H1 (cell line): ENCODE measurements around the gene SKAP1. TPM values are rescaled to one million over a fixed set of nuclear protein-coding genes. Genes with fewer than 3 reads are reported as not detected.

Experiments used
- CTCF ChIA-PET: fragments of 300-600 bp; sonication (Branson Sonifier 250); formaldehyde crosslinking; loops from one replicate; lab custom pipeline; 2021; ENCODE audit not compliant: partially characterized antibody; lab: Charles Lee
- POLR2A ChIA-PET: fragments of 300-600 bp; sonication (Branson Sonifier 250); formaldehyde crosslinking; loops from one replicate; lab custom pipeline; 2021; ENCODE audit warnings: inconsistent platforms; ENCODE audit not compliant: partially characterized antibody; lab: Charles Lee
- DNase-seq, 2 experiments: peaks; one replicate each; pipeline versions ENCODE4 v3.0.0 to v3.0.0-alpha.2; 2010 to 2022; ENCODE audit warnings: low spot score in 2 of 2, low read depth in 1 of 2, mixed read lengths in 1 of 2
- FAIRE-seq: peaks from 2 replicates; lab custom pipeline; 2011; peaks lifted over from hg19 to GRCh38; lab: Jason Lieb, UNC
- H2AFZ ChIP-seq: 2 replicates; pipeline ENCODE4 v1.8.1; 2012; ENCODE audit warnings: low read length, inconsistent platforms
- H2AK5ac ChIP-seq: 2 replicates; pipeline ENCODE4 v1.6.1; 2013; ENCODE audit warnings: low read depth, low read length
- H2BK120ac ChIP-seq: replicated peaks from 2 replicates; pipeline ENCODE3; 2013; ENCODE audit warnings: low read depth, low read length, inconsistent platforms
- H2BK12ac ChIP-seq: 2 replicates; pipeline ENCODE4 v1.6.1; 2013; ENCODE audit warnings: low read depth, low read length
- H2BK15ac ChIP-seq: 2 replicates; pipeline ENCODE4 v1.6.1; 2013; ENCODE audit warnings: low read length
- H2BK20ac ChIP-seq: 2 replicates; pipeline ENCODE4 v1.6.1; 2013; ENCODE audit warnings: low read length
- H2BK5ac ChIP-seq: 2 replicates; pipeline ENCODE4 v1.6.1; 2013; ENCODE audit warnings: low read depth, low read length
- H3K14ac ChIP-seq: 2 replicates; pipeline ENCODE4 v1.6.1; 2013; ENCODE audit warnings: inconsistent platforms; ENCODE audit not compliant: insufficient read length
- H3K18ac ChIP-seq: 2 replicates; pipeline ENCODE4 v1.6.1; 2013; ENCODE audit warnings: low read length; ENCODE audit errors: extremely low read depth
- H3K23ac ChIP-seq: 2 replicates; pipeline ENCODE4 v1.6.1; 2013; ENCODE audit warnings: inconsistent platforms; ENCODE audit not compliant: insufficient read length
- H3K23me2 ChIP-seq: 2 replicates; pipeline ENCODE4 v1.6.1; 2013; ENCODE audit warnings: low read depth, low read length
- H3K27ac ChIP-seq: 2 replicates; pipeline ENCODE4 v1.6.1; 2011; ENCODE audit warnings: low read depth, low read length, inconsistent platforms
- H3K27me3 ChIP-seq, 4 experiments: replicated peaks in 1 of 4; 1 replicate in 1 of 4; 2 replicates in 3 of 4; pipeline versions ENCODE4 v1.6.1 to v1.8.1; 2011 to 2013; ENCODE audit warnings: low read length in 3 of 4, mild to moderate bottlenecking in 3 of 4, inconsistent platforms in 2 of 4, mixed read lengths in 2 of 4, moderate library complexity in 1 of 4; ENCODE audit not compliant: control insufficient read depth in 3 of 4, insufficient read depth in 3 of 4; ENCODE audit errors: extremely low read depth in 1 of 4
- H3K36me3 ChIP-seq, 4 experiments: 2 replicates each; pipeline versions ENCODE4 v1.6.1 to v1.8.1; 2011 to 2013; ENCODE audit warnings: mild to moderate bottlenecking in 4 of 4, low read length in 3 of 4, moderate library complexity in 2 of 4, control low read depth in 1 of 4, inconsistent platforms in 1 of 4; ENCODE audit not compliant: insufficient read depth in 4 of 4, control insufficient read depth in 2 of 4
- H3K4ac ChIP-seq: replicated peaks from 2 replicates; pipeline ENCODE3; 2013; ENCODE audit warnings: low read length, low read depth, mixed read lengths, inconsistent platforms; ENCODE audit not compliant: insufficient read length
- H3K4me1 ChIP-seq, 4 experiments: replicated peaks in 1 of 4; 1 replicate in 1 of 4; 2 replicates in 3 of 4; pipeline versions ENCODE4 v1.6.1 to v1.8.1; 2011 to 2013; ENCODE audit warnings: low read length in 3 of 4, inconsistent platforms in 2 of 4, mixed read lengths in 1 of 4; ENCODE audit not compliant: insufficient read depth in 4 of 4, control insufficient read depth in 3 of 4
- H3K4me2 ChIP-seq, 2 experiments: 2 replicates each; pipeline versions ENCODE4 v1.6.1 to v1.8.1; 2011 to 2013; ENCODE audit warnings: low read depth in 2 of 2, low read length in 2 of 2, control low read depth in 1 of 2, inconsistent platforms in 1 of 2, mild to moderate bottlenecking in 1 of 2; ENCODE audit not compliant: insufficient read depth in 1 of 2
- H3K4me3 ChIP-seq, 4 experiments: fragments of 200-600, 300-600 bp in 1 of 4; sonication (generic), shearing (Covaris generic), sonication (Bioruptor Twin) in 1 of 4; 2 replicates each; pipeline versions ENCODE4 v1.5.1 to v1.8.1; 2011 to 2016; ENCODE audit warnings: low read length in 4 of 4, low read depth in 3 of 4, control low read depth in 2 of 4, inconsistent platforms in 2 of 4, mild to moderate bottlenecking in 2 of 4, mixed read lengths in 1 of 4, moderate library complexity in 1 of 4; ENCODE audit not compliant: insufficient read depth in 2 of 4; ENCODE audit errors: extremely low read depth in 1 of 4
- H3K56ac ChIP-seq: replicated peaks from 2 replicates; pipeline ENCODE3; 2013; ENCODE audit warnings: low read depth, mild to moderate bottlenecking, mixed read lengths, low read length, inconsistent platforms; ENCODE audit not compliant: insufficient read length
- H3K79me1 ChIP-seq: 2 replicates; pipeline ENCODE4 v1.6.1; 2013; ENCODE audit warnings: low read depth, low read length, control low read depth
- H3K79me2 ChIP-seq, 2 experiments: 2 replicates each; pipeline versions ENCODE4 v1.6.1 to v1.8.1; 2012 to 2013; ENCODE audit warnings: low read length in 2 of 2, mild to moderate bottlenecking in 2 of 2, inconsistent platforms in 1 of 2; ENCODE audit not compliant: insufficient read depth in 2 of 2, control insufficient read depth in 1 of 2
- H3K9ac ChIP-seq, 4 experiments: replicated peaks in 1 of 4; 1 replicate in 1 of 4; 2 replicates in 3 of 4; pipeline versions ENCODE4 v1.6.1 to v1.8.1; 2011 to 2013; ENCODE audit warnings: low read depth in 3 of 4, low read length in 3 of 4, control low read depth in 2 of 4, mild to moderate bottlenecking in 2 of 4, moderate library complexity in 2 of 4, inconsistent platforms in 1 of 4; ENCODE audit errors: extremely low read depth in 1 of 4
- H3K9me3 ChIP-seq, 2 experiments: 2 replicates each; pipeline versions ENCODE4 v1.6.1 to v1.8.1; 2012 to 2013; ENCODE audit warnings: mild to moderate bottlenecking in 2 of 2, moderate library complexity in 2 of 2, control low read depth in 1 of 2, inconsistent platforms in 1 of 2, low read depth in 1 of 2, low read length in 1 of 2, mixed read lengths in 1 of 2; ENCODE audit not compliant: insufficient read depth in 2 of 2
- H4K20me1 ChIP-seq, 2 experiments: replicated peaks in 1 of 2; 2 replicates each; pipeline versions ENCODE3 to v1.8.1; 2011 to 2013; ENCODE audit warnings: inconsistent platforms in 2 of 2, low read length in 2 of 2, mild to moderate bottlenecking in 1 of 2; ENCODE audit not compliant: insufficient read depth in 2 of 2, control insufficient read depth in 1 of 2
- H4K5ac ChIP-seq: 2 replicates; pipeline ENCODE4 v1.6.1; 2013; ENCODE audit warnings: low read length, low read depth, mixed read lengths, inconsistent platforms; ENCODE audit not compliant: insufficient read length
- H4K8ac ChIP-seq: 2 replicates; pipeline ENCODE4 v1.8.0; 2013; ENCODE audit warnings: mild to moderate bottlenecking, moderate library complexity, low read length, inconsistent platforms; ENCODE audit not compliant: insufficient read depth; ENCODE audit errors: extremely low read depth
- H4K91ac ChIP-seq: replicated peaks from 2 replicates; pipeline ENCODE3; 2013; ENCODE audit warnings: low read length, mixed read lengths, inconsistent platforms; ENCODE audit not compliant: insufficient read length
- CREB1 ChIP-seq: IDR thresholded peaks from 2 replicates; pipeline ENCODE4 v1.6.1; 2012; ENCODE audit warnings: inconsistent platforms
- KDM1A ChIP-seq: fragments of 200-600, 300-600 bp; sonication (generic); IDR thresholded peaks from 2 replicates; pipeline ENCODE4 v1.7.1; 2016; ENCODE audit warnings: mild to moderate bottlenecking, low read length, borderline replicate concordance
- SP4 ChIP-seq: IDR thresholded peaks from 2 replicates; pipeline ENCODE4 v1.6.1; 2012; ENCODE audit warnings: low read length, inconsistent platforms
- USF2 ChIP-seq: IDR thresholded peaks from 2 replicates; pipeline ENCODE4 v1.6.1; 2011; ENCODE audit warnings: low read length, improper control_type of control experiment
- WGBS, 2 experiments: shearing (Covaris generic) in 1 of 2; methylation state at CpG; one replicate each; pipeline versions ENCODE4 v1.1.6 to v1.1.7; 2013 to 2015; ENCODE audit warnings: low lambda C conversion rate in 2 of 2, mixed read lengths in 2 of 2, inconsistent platforms in 1 of 2, low coverage in 1 of 2, missing lambda C conversion rate in 1 of 2; ENCODE audit not compliant: insufficient replicate concordance in 2 of 2, insufficient coverage in 1 of 2, insufficient read length in 1 of 2; ENCODE audit errors: extremely low coverage in 1 of 2, missing lambda C conversion rate in 1 of 2; 5-methylcytosine and 5-hydroxymethylcytosine counted together
- polyA plus RNA-seq, 7 experiments: library from polyadenylated mRNA; depleted of rRNA in 3 of 7; stranded (reverse) in 5 of 7; unstranded in 2 of 7; fragments of >200 nt in 5 of 7; fragments of 200-250 nt in 2 of 7; gene quantifications; 1 replicate in 5 of 7; 2 replicates in 1 of 7; 4 replicates in 1 of 7; pipeline versions ENCODE4 v1.2.1 to v1.2.3, GENCODE V29; 2011 to 2013; ENCODE audit warnings: missing spikeins in 2 of 7, mixed read lengths in 2 of 7
- total RNA-seq: library from RNA; stranded (reverse); fragmentation: NEBNext Ultra II Directional; extraction: Animal tissue kit (Norgen Biotek cat#: 25700); gene quantifications from 2 replicates; pipeline ENCODE4 v1.2.1, GENCODE V29; 2021

SKAP1 gene
- total and polyA plus RNA-seq, 2 of the 8 experiments (the other 6 are each of a cell fraction or from before 2014, with no cell fraction given), result not detected

- no peak overlapping the region for H2BK20ac ChIP-seq
- H3K9ac ChIP-seq, result no peak overlapping the region
- no peaks in the 10 kb centered on the region for H3K9me3 ChIP-seq
- H3K23ac ChIP-seq, result no peak overlapping the region
- no peak overlapping the region for H3K27ac ChIP-seq
- TF ChIP-seq CREB1 (no peak), KDM1A (no peak), SP4 (no peak), USF2 (no peak)
- H2AK5ac ChIP-seq, result no peak overlapping the region
- no peak overlapping the region for H3K18ac ChIP-seq
- H3K56ac ChIP-seq, result no peak overlapping the region
- ChIA-PET CTCF (interaction anchor here (0.7 to 3.7 kb wide), 3 partner anchors 9 to 239 kb away, joined by 3 to 17 read pairs (median 4); no protein-coding TSS in a partner anchor), POLR2A (no interaction called here)
- DNase-seq (no peak), FAIRE-seq (no peak)
- H4K8ac ChIP-seq, result no peak overlapping the region
- no peak overlapping the region for H3K14ac ChIP-seq
- no peaks in the 10 kb centered on the region for H3K4me1 ChIP-seq
- H3K79me1 ChIP-seq, result no peaks in the 10 kb centered on the region
- H3K4ac ChIP-seq, result no peak overlapping the region
- H2BK12ac ChIP-seq, result no peak overlapping the region
- H2AFZ ChIP-seq, result no peak overlapping the region
- 79% methylated on average over 3 of the region's 3 CpGs; no CpG with 5 or more reads in 1 of the 2 experiments for WGBS, 2 experiments
- peaks cover 0 to 3% of the 10 kb centered on the region in 2 experiments for H4K20me1 ChIP-seq
- H2BK5ac ChIP-seq, result no peak overlapping the region
- no peak overlapping the region for H3K4me3 ChIP-seq
- no peak overlapping the region for H2BK15ac ChIP-seq
- no peaks in the 10 kb centered on the region for H3K36me3 ChIP-seq
- no peak overlapping the region for H4K91ac ChIP-seq
- no peaks in the 10 kb centered on the region for H3K27me3 ChIP-seq
- no peak overlapping the region for H2BK120ac ChIP-seq
- H4K5ac ChIP-seq, result no peak overlapping the region
- H3K79me2 ChIP-seq, result no peaks in the 10 kb centered on the region
- no peaks in the 10 kb centered on the region for H3K23me2 ChIP-seq
- H3K4me2 ChIP-seq, result no peak overlapping the region
Observed at GRCh38 chr17:48384164-48384563, 45.9 kb downstream of the SKAP1 start.
